ENCODE measurements around the gene TXNRD1.
A peak's percentile ranks its signal among the peaks of the same experiment; 100 is the strongest.

TXNRD1 gene

GRCh38 chr12:104345234-104346066, 129.9 kb downstream of the TXNRD1 start:
- Histone ChIP-seq H3K27ac (ENCODE audit: poor library complexity, severe bottlenecking) (no peak overlapping the region), H3K36me3 (ENCODE audit: low read depth) (peaks cover 98% of the 10 kb centered on the region), H3K27me3 (ENCODE audit: insufficient read depth, poor library complexity, severe bottlenecking) (no peaks in the 10 kb centered on the region), H3K9me3 (ENCODE audit: severe bottlenecking) (no peaks in the 10 kb centered on the region), H3K4me1 (ENCODE audit: insufficient read depth, poor library complexity, severe bottlenecking) (no peaks in the 10 kb centered on the region), H3K4me3 (ENCODE audit: severe bottlenecking) (no peak overlapping the region)
- no peak for TF ChIP-seq CTCF (IDR thresholded peaks at IDR 0.05; ENCODE audit: poor library complexity, severe bottlenecking)
- no peak for DNase-seq (ENCODE audit: low spot score)
- no peak for ATAC-seq (ENCODE audit: low read depth)

- no peak for TF ChIP-seq CTCF (IDR thresholded peaks at IDR 0.05; ENCODE audit: poor library complexity, severe bottlenecking)
- H3K4me3 ChIP-seq (ENCODE audit: severe bottlenecking): no peak overlapping the region
- no peaks in the 10 kb centered on the region for H3K9me3 ChIP-seq (ENCODE audit: severe bottlenecking)
- H3K36me3 ChIP-seq (ENCODE audit: low read depth): peaks cover 97% of the 10 kb centered on the region
- H3K27ac ChIP-seq (ENCODE audit: poor library complexity, severe bottlenecking): no peak overlapping the region
- no peak for DNase-seq (ENCODE audit: low spot score)
- peak; percentile 34; the same call in 2 of the 3 replicates for ATAC-seq (ENCODE audit: low read depth)
- H3K4me1 ChIP-seq (ENCODE audit: insufficient read depth, poor library complexity, severe bottlenecking): no peaks in the 10 kb centered on the region
- H3K27me3 ChIP-seq (ENCODE audit: insufficient read depth, poor library complexity, severe bottlenecking): no peaks in the 10 kb centered on the region
Measured at GRCh38 chr12:104347374-104348075, 131.9 kb downstream of the TXNRD1 start.

DNA sequence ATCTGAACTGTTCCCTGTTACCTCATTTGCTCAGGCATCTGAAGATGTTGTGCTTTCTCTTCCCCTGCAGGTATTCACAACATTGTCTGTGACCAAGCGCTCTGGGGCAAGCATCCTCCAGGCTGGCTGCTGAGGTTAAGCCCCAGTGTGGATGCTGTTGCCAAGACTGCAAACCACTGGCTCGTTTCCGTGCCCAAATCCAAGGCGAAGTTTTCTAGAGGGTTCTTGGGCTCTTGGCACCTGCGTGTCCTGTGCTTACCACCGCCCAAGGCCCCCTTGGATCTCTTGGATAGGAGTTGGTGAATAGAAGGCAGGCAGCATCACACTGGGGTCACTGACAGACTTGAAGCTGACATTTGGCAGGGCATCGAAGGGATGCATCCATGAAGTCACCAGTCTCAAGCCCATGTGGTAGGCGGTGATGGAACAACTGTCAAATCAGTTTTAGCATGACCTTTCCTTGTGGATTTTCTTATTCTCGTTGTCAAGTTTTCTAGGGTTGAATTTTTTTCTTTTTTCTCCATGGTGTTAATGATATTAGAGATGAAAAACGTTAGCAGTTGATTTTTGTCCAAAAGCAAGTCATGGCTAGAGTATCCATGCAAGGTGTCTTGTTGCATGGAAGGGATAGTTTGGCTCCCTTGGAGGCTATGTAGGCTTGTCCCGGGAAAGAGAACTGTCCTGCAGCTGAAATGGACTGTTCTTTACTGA, 132.9 kb downstream of the TXNRD1 start:
- Histone ChIP-seq H3K27ac (ENCODE audit: poor library complexity, severe bottlenecking) (no peak overlapping the region), H3K27me3 (ENCODE audit: insufficient read depth, poor library complexity, severe bottlenecking) (no peaks in the 10 kb centered on the region), H3K36me3 (ENCODE audit: low read depth) (peaks cover 95% of the 10 kb centered on the region), H3K4me1 (ENCODE audit: insufficient read depth, poor library complexity, severe bottlenecking) (no peaks in the 10 kb centered on the region), H3K4me3 (ENCODE audit: severe bottlenecking) (no peak overlapping the region), H3K9me3 (ENCODE audit: severe bottlenecking) (no peaks in the 10 kb centered on the region)
- DNase-seq (ENCODE audit: low spot score): no peak
- TF ChIP-seq CTCF (IDR thresholded peaks at IDR 0.05; ENCODE audit: poor library complexity, severe bottlenecking): no peak
- no peak for ATAC-seq (ENCODE audit: low read depth)

DNA sequence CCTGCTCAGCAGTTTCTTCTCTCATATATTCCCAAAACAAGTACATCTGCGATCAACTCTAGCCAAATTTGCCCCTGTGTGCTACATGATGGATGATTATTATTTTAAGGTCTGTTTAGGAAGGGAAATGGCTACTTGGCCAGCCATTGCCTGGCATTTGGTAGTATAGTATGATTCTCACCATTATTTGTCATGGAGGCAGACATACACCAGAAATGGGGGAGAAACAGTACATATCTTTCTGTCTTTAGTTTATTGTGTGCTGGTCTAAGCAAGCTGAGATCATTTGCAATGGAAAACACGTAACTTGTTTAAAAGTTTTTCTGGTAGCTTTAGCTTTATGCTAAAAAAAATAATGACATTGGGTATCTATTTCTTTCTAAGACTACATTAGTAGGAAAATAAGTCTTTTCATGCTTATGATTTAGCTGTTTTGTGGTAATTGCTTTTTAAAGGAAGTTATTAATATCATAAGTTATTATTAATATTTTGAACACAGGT, 133.5 kb downstream of the TXNRD1 start:
- TF ChIP-seq CTCF (IDR thresholded peaks at IDR 0.05; ENCODE audit: poor library complexity, severe bottlenecking): no peak
- no peaks in the 10 kb centered on the region for H3K27me3 ChIP-seq (ENCODE audit: insufficient read depth, poor library complexity, severe bottlenecking)
- ATAC-seq (ENCODE audit: low read depth) (no peak), DNase-seq (ENCODE audit: low spot score) (no peak)
- no peaks in the 10 kb centered on the region for H3K9me3 ChIP-seq (ENCODE audit: severe bottlenecking)
- peaks cover 93% of the 10 kb centered on the region for H3K36me3 ChIP-seq (ENCODE audit: low read depth)
- no peaks in the 10 kb centered on the region for H3K4me1 ChIP-seq (ENCODE audit: insufficient read depth, poor library complexity, severe bottlenecking)
- no peak overlapping the region for H3K4me3 ChIP-seq (ENCODE audit: severe bottlenecking)
- H3K27ac ChIP-seq (ENCODE audit: poor library complexity, severe bottlenecking): no peak overlapping the region
